BJ (cell line): ENCODE data around the gene ULK3. TPM values are rescaled to one million over a fixed set of nuclear protein-coding genes. Genes with fewer than 3 reads are reported as not detected.
"Not testable (repeated sequence)": the region's sequence is repeated elsewhere in the genome, so short reads cannot be mapped to it uniquely, and the experiment has no call there.

Source experiments
- CTCF ChIA-PET: fragments of 350-600 bp; formaldehyde crosslinking; extraction: SDS; loops from one replicate; lab custom pipeline; 2021; ENCODE audit warnings: antibody characterized with exemption, inconsistent platforms; lab: Yijun Ruan, JAX
- POLR2A ChIA-PET: fragments of 300-600 bp; sonication (Branson Sonifier 250); formaldehyde crosslinking; extraction: SDS; loops from one replicate; lab custom pipeline; 2021; ENCODE audit warnings: antibody characterized with exemption; lab: Charles Lee
- DNase-seq: peaks from one replicate; pipeline ENCODE4 v3.0.0-alpha.2; 2011; ENCODE audit warnings: low read depth
- H3K27me3 ChIP-seq: 2 replicates; pipeline ENCODE4 v1.6.0; 2011; ENCODE audit warnings: low read length; ENCODE audit not compliant: control insufficient read depth, insufficient read depth
- H3K36me3 ChIP-seq: 2 replicates; pipeline ENCODE4 v1.5.1; 2011; ENCODE audit warnings: low read length; ENCODE audit not compliant: control insufficient read depth, insufficient read depth
- H3K4me3 ChIP-seq: 2 replicates; pipeline ENCODE4 v1.5.1; 2011; ENCODE audit warnings: low read depth, mild to moderate bottlenecking, control low read depth, low read length
- CTCF ChIP-seq: IDR thresholded peaks from 2 replicates; pipeline ENCODE4 v1.5.1; 2011; ENCODE audit warnings: low read depth, mild to moderate bottlenecking, control low read depth, inconsistent platforms, low read length, moderate library complexity; ENCODE audit not compliant: insufficient read depth
- polyA plus RNA-seq: library from polyadenylated mRNA; depleted of rRNA; stranded (reverse); fragments of >200 nt; gene quantifications from 2 replicates; pipeline ENCODE4 v1.2.3, GENCODE V29; 2011

Gene ULK3
- polyA plus RNA-seq, 1 experiment, result 20.1 TPM

- ChIA-PET CTCF (interaction anchor here (1.0 to 2.8 kb wide), 4 partner anchors 11 to 115 kb away, joined by 3 to 21 read pairs (median 5); partner anchors contain the start of gene SCAMP2), POLR2A (interaction anchor here (0.6 to 1.0 kb wide), 4 partner anchors 11 to 21 kb away, joined by 3 to 17 read pairs (median 4); partner anchors contain the start of gene FAM219B)
- DNase-seq, result no peak
- peak within 1 kb of the TSS; percentile 99 for H3K4me3 ChIP-seq
- H3K36me3 ChIP-seq, result peaks cover 9% of the 10 kb centered on the region
- H3K27me3 ChIP-seq, result no peaks in the 10 kb centered on the region
- no peak for TF ChIP-seq CTCF
These were observed 47.1 kb upstream of the ULK3 start, which contains the start of gene MPI for GRCh38 chr15:74889883-74890664. Gene MPI, plus strand, starts transcription at chr15:74890042. Its CDS starts 32 bp downstream, at chr15:74890074.

GRCh38 chr15:74889390-74889882 lies 46.5 kb upstream of the ULK3 start:
- POLR2A ChIA-PET, result interaction anchor here (0.6 to 1.0 kb wide), 3 partner anchors 10 to 17 kb away, joined by 3 to 17 read pairs (median 3); partner anchors contain the start of gene FAM219B
- DNase-seq, result no peak

GRCh38 chr15:74888716-74889115 lies 45.8 kb upstream of the ULK3 start:
- H3K4me3 ChIP-seq, result no peak overlapping the region
- DNase-seq, result no peak
- ChIA-PET POLR2A (no interaction called here), CTCF (interaction anchor here (1.1 to 2.8 kb wide), 4 partner anchors 13 to 119 kb away, joined by 3 to 21 read pairs (median 5); partner anchors contain the start of gene SCAMP2)
- no peak for TF ChIP-seq CTCF
- peaks cover 9% of the 10 kb centered on the region for H3K36me3 ChIP-seq
- no peaks in the 10 kb centered on the region for H3K27me3 ChIP-seq

More at GRCh38 chr15:74889390-74889882, 46.5 kb upstream of the ULK3 start:
- TF ChIP-seq CTCF, result no peak
- peak overlapping the region; percentile 99 for H3K4me3 ChIP-seq
- H3K36me3 ChIP-seq, result peaks cover 9% of the 10 kb centered on the region
- CTCF ChIA-PET, result interaction anchor here (1.0 to 2.8 kb wide), 5 partner anchors 12 to 120 kb away, joined by 3 to 21 read pairs (median 3); partner anchors contain the start of gene SCAMP2
- H3K27me3 ChIP-seq, result no peaks in the 10 kb centered on the region

- CTCF ChIA-PET, result interaction anchor here (2.0 to 2.8 kb wide), 2 partner anchors 14 kb away, joined by 7 to 21 read pairs; partner anchors contain the start of gene SCAMP2
These were observed 44.7 kb upstream of the ULK3 start for GRCh38 chr15:74887537-74888193.

GRCh38 chr15:74885461-74885860 lies 42.5 kb upstream of the ULK3 start:
- ChIA-PET CTCF (interaction anchor here (4.0 kb wide), 1 partner anchor 16 kb away, joined by 15 read pairs; no protein-coding TSS in a partner anchor), POLR2A (no interaction called here)
- TF ChIP-seq CTCF, result no peak
- H3K4me3 ChIP-seq, result no peak overlapping the region
- H3K27me3 ChIP-seq, result no peaks in the 10 kb centered on the region
- DNase-seq, result no peak
- no peaks in the 10 kb centered on the region for H3K36me3 ChIP-seq

More at GRCh38 chr15:74887537-74888193, 44.7 kb upstream of the ULK3 start:
- H3K36me3 ChIP-seq, H3K27me3 ChIP-seq, POLR2A ChIA-PET, H3K4me3 ChIP-seq, DNase-seq: not testable (repeated sequence)
